ENCODE data around the gene FUT7.

GRCh38 chr9:136995362-136995761 lies 36.5 kb downstream of the FUT7 start:
- TF ChIP-seq CTCF (IDR thresholded peaks at IDR 0.05) (no peak), EP300 (IDR thresholded peaks at IDR 0.05) (no peak), POLR2AphosphoS5 (IDR thresholded peaks at IDR 0.05) (no peak)

Data from esophagus muscularis mucosa (tissue), 4 donors.